Gastrocnemius medialis (tissue), 4 donors: ENCODE measurements around the gene DNAAF6.

ENCODE experiments used
- POLR2A ChIP-seq, 2 donors: fragments of 450-650 bp; IDR thresholded peaks; one replicate each; pipeline ENCODE4 v1.6.1; 2017; ENCODE audit warnings: antibody characterized with exemption in 2 of 2, mild to moderate bottlenecking in 2 of 2, moderate library complexity in 2 of 2
- TF ChIP-seq, protein P1 (sequence below), 5 experiments: fragments of 450-650 bp in 3 of 5; fragments of 200-600 bp in 2 of 5; sonication (generic) in 2 of 5; IDR thresholded peaks in 4 of 5; conservative IDR thresholded peaks in 1 of 5; 1 replicate in 4 of 5; 2 replicates in 1 of 5; pipeline ENCODE4 v1.5.1; 2016 to 2019; ENCODE audit warnings: antibody characterized with exemption in 5 of 5, mild to moderate bottlenecking in 3 of 5, moderate library complexity in 3 of 5

DNA sequence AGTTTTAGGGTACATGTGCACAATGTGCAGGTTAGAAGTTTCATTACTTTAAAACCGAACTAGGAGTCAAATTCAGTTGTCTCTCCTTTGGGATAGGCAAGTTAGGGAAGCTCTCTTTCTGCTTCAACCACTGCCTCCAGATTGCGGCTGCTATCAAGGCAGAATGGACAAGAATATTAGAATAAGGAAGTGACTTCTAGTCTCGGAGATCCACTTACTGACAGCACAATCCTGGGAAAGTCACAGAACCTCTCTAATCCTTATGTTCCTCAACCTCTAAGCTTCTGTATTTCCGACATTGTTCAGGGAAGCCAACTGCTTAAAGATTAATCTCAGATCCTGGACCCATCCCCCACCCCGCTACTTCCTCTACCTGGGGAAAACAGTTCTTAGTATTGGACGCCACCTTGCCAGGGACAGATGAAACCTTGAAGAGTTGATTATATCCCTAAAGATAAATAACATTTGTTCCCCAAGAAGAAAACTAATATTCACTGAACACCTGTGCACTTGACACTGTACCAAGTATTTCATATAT is 2.3 kb upstream of the DNAAF6 start:
- TF ChIP-seq, protein P1, sequence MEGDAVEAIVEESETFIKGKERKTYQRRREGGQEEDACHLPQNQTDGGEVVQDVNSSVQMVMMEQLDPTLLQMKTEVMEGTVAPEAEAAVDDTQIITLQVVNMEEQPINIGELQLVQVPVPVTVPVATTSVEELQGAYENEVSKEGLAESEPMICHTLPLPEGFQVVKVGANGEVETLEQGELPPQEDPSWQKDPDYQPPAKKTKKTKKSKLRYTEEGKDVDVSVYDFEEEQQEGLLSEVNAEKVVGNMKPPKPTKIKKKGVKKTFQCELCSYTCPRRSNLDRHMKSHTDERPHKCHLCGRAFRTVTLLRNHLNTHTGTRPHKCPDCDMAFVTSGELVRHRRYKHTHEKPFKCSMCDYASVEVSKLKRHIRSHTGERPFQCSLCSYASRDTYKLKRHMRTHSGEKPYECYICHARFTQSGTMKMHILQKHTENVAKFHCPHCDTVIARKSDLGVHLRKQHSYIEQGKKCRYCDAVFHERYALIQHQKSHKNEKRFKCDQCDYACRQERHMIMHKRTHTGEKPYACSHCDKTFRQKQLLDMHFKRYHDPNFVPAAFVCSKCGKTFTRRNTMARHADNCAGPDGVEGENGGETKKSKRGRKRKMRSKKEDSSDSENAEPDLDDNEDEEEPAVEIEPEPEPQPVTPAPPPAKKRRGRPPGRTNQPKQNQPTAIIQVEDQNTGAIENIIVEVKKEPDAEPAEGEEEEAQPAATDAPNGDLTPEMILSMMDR (IDR thresholded peaks at IDR 0.05 in 4 of 5, conservative IDR thresholded peaks at IDR 0.05 in 1 of 5), result no peak
- TF ChIP-seq POLR2A (IDR thresholded peaks at IDR 0.05), result no peak
